HepG2 (cell line): Measurements from ENCODE around the gene CAMTA1. TPM values are rescaled to one million over a fixed set of nuclear protein-coding genes. Genes with fewer than 3 reads are reported as not detected.

ENCODE experiments used
- ATAC-seq: fragments of 200-7000 bp; cut with Tn5 transposase; 3 replicates; pipeline ENCODE4 v1.9.1; 2020; ENCODE audit warnings: mild to moderate bottlenecking, moderate library complexity
- BruUV-seq: library from RNA; stranded (reverse); fragments of 400-500 nt; replicated peaks from 2 replicates; lab custom pipeline; 2021; lab: Mats Ljungman, UMichigan
- CTCF ChIA-PET: fragments of 300-600 bp; formaldehyde crosslinking; extraction: SDS; loops from one replicate; lab custom pipeline; 2021; ENCODE audit warnings: low total read pairs, inconsistent platforms, low intra/inter-chr PET ratio; lab: Yijun Ruan, JAX
- POLR2A ChIA-PET: fragments of 350-600 bp; sonication (Branson Sonifier 250); formaldehyde crosslinking; loops from one replicate; lab custom pipeline; 2020; ENCODE audit warnings: antibody characterized with exemption, inconsistent platforms; lab: Yijun Ruan, JAX
- DNase-seq: peaks from one replicate; pipeline ENCODE4 v3.0.0-alpha.2; 2015; ENCODE audit warnings: low spot score
- FAIRE-seq: peaks from 3 replicates; lab custom pipeline; 2011; peaks lifted over from hg19 to GRCh38; lab: Jason Lieb, UNC
- H2AFZ ChIP-seq: one replicate; pipeline ENCODE4 v1.6.1; 2011; ENCODE audit warnings: low read length, inconsistent platforms
- H3K27ac ChIP-seq: fragments of 300-600 bp; 3 replicates; pipeline ENCODE4 v1.8.0; 2011; ENCODE audit warnings: mixed run types, mild to moderate bottlenecking, mixed read lengths, low read length, inconsistent platforms; ENCODE audit not compliant: insufficient read depth; ENCODE audit errors: extremely low read length
- H3K27me3 ChIP-seq, 2 experiments: fragments of 200-600 bp in 1 of 2; 2 replicates in 1 of 2; 3 replicates in 1 of 2; pipeline versions ENCODE4 v1.6.0 to v1.8.0; 2011; ENCODE audit warnings: low read length in 2 of 2, mild to moderate bottlenecking in 2 of 2, moderate library complexity in 2 of 2, inconsistent platforms in 1 of 2; ENCODE audit not compliant: insufficient read depth in 2 of 2, control insufficient read depth in 1 of 2
- H3K36me3 ChIP-seq, 2 experiments: fragments of 200-600 bp in 1 of 2; replicated peaks in 1 of 2; 2 replicates in 1 of 2; 3 replicates in 1 of 2; pipeline versions ENCODE4 v1.5.1 to v1.8.0; 2011; ENCODE audit warnings: low read length in 2 of 2, inconsistent platforms in 1 of 2; ENCODE audit not compliant: insufficient read depth in 2 of 2, control insufficient read depth in 1 of 2
- H3K4me1 ChIP-seq: 2 replicates; pipeline ENCODE4 v1.5.1; 2012; ENCODE audit warnings: low read length, inconsistent platforms; ENCODE audit not compliant: insufficient read depth
- H3K4me2 ChIP-seq: 2 replicates; pipeline ENCODE4 v1.6.0; 2011; ENCODE audit warnings: low read depth, low read length, inconsistent platforms
- H3K4me3 ChIP-seq, 3 experiments: fragments of 200-600 bp in 1 of 3; sonication (generic), shearing (Covaris generic) in 1 of 3; replicated peaks in 1 of 3; 2 replicates each; pipeline ENCODE4 v1.5.1; 2011 to 2016; ENCODE audit warnings: low read length in 3 of 3, inconsistent platforms in 2 of 3, low read depth in 2 of 3, mild to moderate bottlenecking in 2 of 3, control low read depth in 1 of 3, mixed read lengths in 1 of 3; ENCODE audit not compliant: insufficient read depth in 1 of 3
- H3K79me2 ChIP-seq: one replicate; pipeline ENCODE4 v1.6.1; 2011; ENCODE audit warnings: low read length, inconsistent platforms; ENCODE audit not compliant: insufficient read depth
- H3K9ac ChIP-seq: 2 replicates; pipeline ENCODE4 v1.6.0; 2011; ENCODE audit warnings: mild to moderate bottlenecking, low read depth, low read length, inconsistent platforms; ENCODE audit not compliant: insufficient read depth
- H3K9me3 ChIP-seq: 2 replicates; pipeline ENCODE4 v1.5.1; 2012; ENCODE audit warnings: mild to moderate bottlenecking, low read length
- H4K20me1 ChIP-seq: 2 replicates; pipeline ENCODE4 v1.6.0; 2011; ENCODE audit warnings: inconsistent platforms, mild to moderate bottlenecking, low read length, moderate library complexity; ENCODE audit not compliant: insufficient read depth
- FOXP1 ChIP-seq, 2 experiments: fragments of 450-650 bp in 1 of 2; IDR thresholded peaks; 2 replicates each; pipeline ENCODE4 v1.6.1; 2017 to 2018; ENCODE audit warnings: antibody characterized with exemption in 1 of 2
- POLR2G ChIP-seq: fragments of 200-400 bp; formaldehyde crosslinking; IDR thresholded peaks from 2 replicates; pipeline ENCODE4 v1.6.1; 2018; ENCODE audit warnings: mild to moderate bottlenecking, low read depth, low read length, moderate library complexity
- REPIN1 ChIP-seq: sonication (generic); formaldehyde crosslinking; IDR thresholded peaks from 2 replicates; pipeline ENCODE4 v1.8.0; 2022; ENCODE audit warnings: missing genetic modification reagents, low read depth, mild to moderate bottlenecking, borderline replicate concordance
- TCF12 ChIP-seq, 2 experiments: fragments of 450-650 bp in 1 of 2; sonication (generic) in 1 of 2; formaldehyde crosslinking in 1 of 2; IDR thresholded peaks; 2 replicates each; pipeline versions ENCODE4 v1.6.1 to v1.8.0; 2017 to 2022; ENCODE audit warnings: antibody characterized with exemption in 1 of 2, mild to moderate bottlenecking in 1 of 2, missing genetic modification reagents in 1 of 2, moderate library complexity in 1 of 2
- ZNF430 ChIP-seq: sonication (generic); formaldehyde crosslinking; IDR thresholded peaks from 2 replicates; pipeline ENCODE4 v1.9.0; 2021; ENCODE audit warnings: mild to moderate bottlenecking, missing genetic modification reagents
- whole genome bisulfite sequencing: methylation state at CpG from one replicate; pipeline ENCODE4 v1.1.6; 2017; ENCODE audit warnings: low lambda C conversion rate; 5-methylcytosine and 5-hydroxymethylcytosine counted together
- in situ Hi-C: cut with HindIII; loops from 2 replicates; pipeline ENCODE4 v1.10.0; 2017; ENCODE audit warnings: low pct_unique_long_range_greater_than_20kb; ENCODE audit not compliant: extremely low pct_ligation_motif_present
- intact Hi-C: fragments of 100-400 bp; cut with micrococcal nuclease; formaldehyde crosslinking; loops from one replicate; pipeline ENCODE4 v1.10.0; 2022; ENCODE audit not compliant: unreplicated experiment
- polyA plus RNA-seq, 8 experiments: library from polyadenylated mRNA; depleted of rRNA in 3 of 8; stranded (reverse) in 7 of 8; unstranded in 1 of 8; fragments of >200 nt; fragmentation: Illumina TruSeq in 4 of 8; extraction: Trizol in 4 of 8; gene quantifications; 2 replicates each; pipeline versions ENCODE4 v1.2.1 to v1.2.3, GENCODE V29; 2011 to 2016; ENCODE audit warnings: low read depth in 4 of 8, missing spikeins in 1 of 8, mixed read lengths in 1 of 8; ENCODE audit not compliant: insufficient read depth in 1 of 8
- total RNA-seq, 5 experiments: library from RNA; depleted of rRNA; stranded (reverse); fragments of >200 nt; fragmentation: Illumina TruSeq; extraction: Trizol; gene quantifications; 2 replicates each; pipeline ENCODE4 v1.2.3, GENCODE V29; 2016; ENCODE audit warnings: low read depth in 1 of 5
- TF ChIP-seq, protein P1 (sequence below): sonication (generic); formaldehyde crosslinking; IDR thresholded peaks from 2 replicates; pipeline ENCODE4 v1.5.0; 2020; ENCODE audit warnings: missing genetic modification reagents

CAMTA1 gene
- total and polyA plus RNA-seq, 2 of the 13 experiments (the other 11 are each of a cell fraction or from before 2014, with no cell fraction given): 25.0 to 36.4 TPM

DNA sequence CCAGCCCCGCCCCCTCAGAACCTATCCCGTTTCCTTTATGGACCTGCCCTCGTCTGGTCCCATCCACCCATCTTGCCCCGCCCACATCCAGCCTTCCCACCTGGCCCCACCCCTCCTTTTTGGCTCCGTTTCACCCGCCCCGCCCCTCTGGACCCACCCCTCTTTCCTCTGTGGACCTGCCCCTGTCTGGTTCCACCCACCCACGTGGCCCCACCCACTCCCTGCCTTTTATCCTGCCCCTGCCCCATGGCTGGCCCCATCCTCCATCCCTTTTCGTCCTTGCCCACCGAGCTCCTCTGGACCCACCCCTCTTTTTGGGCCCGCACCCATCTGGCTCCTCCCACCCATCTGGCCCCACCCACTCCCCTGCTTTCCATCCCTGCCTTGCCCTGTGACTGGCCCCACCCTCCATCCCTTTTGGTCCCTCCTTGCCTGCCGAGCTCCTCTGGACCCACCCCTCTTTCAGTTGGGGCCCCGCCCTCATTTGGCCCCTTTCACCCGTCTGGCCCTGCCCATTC lies 177.3 kb downstream of the CAMTA1 start:
- no peaks in the 10 kb centered on the region for H3K79me2 ChIP-seq
- H3K9me3 ChIP-seq: no peaks in the 10 kb centered on the region
- BruUV-seq: no TSS peak
- no peaks in the 10 kb centered on the region for H4K20me1 ChIP-seq
- H3K9ac ChIP-seq: no peak overlapping the region
- H3K27me3 ChIP-seq: peaks cover 5 to 30% of the 10 kb centered on the region in 2 experiments; a peak in 3 of 5 replicates
- no peak overlapping the region for H3K4me2 ChIP-seq
- WGBS: 40% methylated on average over 13 of the region's 14 CpGs
- POLR2A ChIA-PET: no interaction called here
- H2AFZ ChIP-seq: no peak overlapping the region
- H3K36me3 ChIP-seq: no peaks in the 10 kb centered on the region
- CTCF ChIA-PET: no interaction called here
- DNase-seq: no peak
- no peak for TF ChIP-seq ZNF430 (CRISPR knock-in tag)
- TF ChIP-seq TCF12 (IDR thresholded peaks at IDR 0.05): no peak
- no peak for TF ChIP-seq TCF12 (CRISPR knock-in tag; IDR thresholded peaks at IDR 0.05)
- no peak for TF ChIP-seq REPIN1 (CRISPR knock-in tag)
- TF ChIP-seq FOXP1 (IDR thresholded peaks at IDR 0.05): no peak
- TF ChIP-seq FOXP1 (CRISPR knock-in tag; IDR thresholded peaks at IDR 0.05): no peak
- TF ChIP-seq, protein P1, sequence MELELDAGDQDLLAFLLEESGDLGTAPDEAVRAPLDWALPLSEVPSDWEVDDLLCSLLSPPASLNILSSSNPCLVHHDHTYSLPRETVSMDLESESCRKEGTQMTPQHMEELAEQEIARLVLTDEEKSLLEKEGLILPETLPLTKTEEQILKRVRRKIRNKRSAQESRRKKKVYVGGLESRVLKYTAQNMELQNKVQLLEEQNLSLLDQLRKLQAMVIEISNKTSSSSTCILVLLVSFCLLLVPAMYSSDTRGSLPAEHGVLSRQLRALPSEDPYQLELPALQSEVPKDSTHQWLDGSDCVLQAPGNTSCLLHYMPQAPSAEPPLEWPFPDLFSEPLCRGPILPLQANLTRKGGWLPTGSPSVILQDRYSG (CRISPR knock-in tag): no peak
- no peak for TF ChIP-seq POLR2G
- TF ChIP-seq, all 625 proteins: peak for 0
- FAIRE-seq (no peak), ATAC-seq (no peak)
- Histone ChIP-seq H3K27ac (no peak overlapping the region), H3K4me1 (0 out of 2 replicates have a peak, but pooled peaks cover 10% of the 10 kb centered on the region), H3K4me3 (no peak overlapping the region)
- intact Hi-C loops: no loop called here
- in situ Hi-C loops: no loop called here
